GM21423 (cell line): ENCODE measurements around the gene HERC2.
"Not testable (repeated sequence)": the region's sequence is repeated elsewhere in the genome, so short reads cannot be mapped to it uniquely, and the experiment has no call there.

Source experiments
- ATAC-seq: cut with Tn5 transposase; IDR thresholded peaks from one replicate; pipeline ENCODE4 v1.9.1; 2021; ENCODE audit warnings: mild to moderate bottlenecking, moderate library complexity; ENCODE audit not compliant: unreplicated experiment

HERC2 gene

DNA sequence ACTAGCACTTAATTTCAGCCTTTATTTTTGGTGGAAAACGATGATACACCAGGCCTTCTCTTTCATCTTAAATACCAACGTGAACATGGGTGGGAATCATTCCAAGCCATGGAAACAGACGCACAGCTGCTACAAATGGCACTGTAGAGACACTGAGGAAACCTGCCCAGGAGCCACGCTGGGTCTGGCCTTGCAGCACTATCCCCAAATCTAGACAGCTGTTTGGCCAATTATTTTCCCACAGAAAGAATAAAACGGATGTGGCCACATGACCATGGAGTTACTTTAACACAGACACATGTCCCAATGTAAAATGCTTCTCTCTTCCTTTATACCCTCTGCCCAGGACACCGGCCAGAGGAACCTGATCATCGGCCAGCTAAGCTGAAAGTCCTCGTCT is 139.2 kb downstream of the HERC2 start:
- no peak for ATAC-seq

DNA sequence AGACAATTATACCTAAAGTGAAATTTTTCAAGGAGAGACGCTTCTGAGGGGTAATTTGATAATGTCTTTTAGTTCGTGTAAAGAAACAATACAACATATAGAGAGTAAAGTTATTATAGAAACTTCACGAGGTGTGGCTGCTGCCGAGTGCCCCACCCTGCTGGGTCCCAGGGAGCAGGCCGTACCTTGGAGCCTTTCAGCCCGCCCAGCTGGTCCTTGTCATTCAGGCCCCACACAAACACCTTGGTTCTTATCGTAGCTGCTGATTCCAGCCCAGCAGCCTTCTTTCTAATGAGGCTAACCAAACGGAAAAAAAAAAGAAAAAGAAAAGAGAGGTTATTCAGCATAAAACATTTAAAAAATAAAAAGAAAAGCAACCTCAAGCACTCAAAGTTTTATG is 139.8 kb downstream of the HERC2 start:
- ATAC-seq = no peak

DNA sequence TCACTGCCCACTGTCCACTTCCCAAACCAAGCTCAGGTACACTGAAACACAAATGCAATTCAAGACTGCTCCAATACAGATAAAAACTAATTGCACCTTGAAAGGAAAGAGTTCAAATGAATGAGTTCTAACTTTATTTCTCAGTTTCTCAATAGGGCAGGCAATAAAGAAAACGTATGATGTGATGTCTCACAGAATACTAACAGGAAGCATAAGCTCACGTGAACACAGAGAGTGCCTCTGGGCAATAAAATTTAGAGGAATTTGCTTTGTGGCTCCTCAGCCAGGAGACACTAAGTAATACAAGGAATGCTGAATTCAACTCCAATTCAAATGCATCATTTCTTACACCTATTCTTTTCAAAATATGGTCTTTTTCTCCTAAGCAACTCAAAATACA is 140.6 kb downstream of the HERC2 start:
- no peak for ATAC-seq

DNA sequence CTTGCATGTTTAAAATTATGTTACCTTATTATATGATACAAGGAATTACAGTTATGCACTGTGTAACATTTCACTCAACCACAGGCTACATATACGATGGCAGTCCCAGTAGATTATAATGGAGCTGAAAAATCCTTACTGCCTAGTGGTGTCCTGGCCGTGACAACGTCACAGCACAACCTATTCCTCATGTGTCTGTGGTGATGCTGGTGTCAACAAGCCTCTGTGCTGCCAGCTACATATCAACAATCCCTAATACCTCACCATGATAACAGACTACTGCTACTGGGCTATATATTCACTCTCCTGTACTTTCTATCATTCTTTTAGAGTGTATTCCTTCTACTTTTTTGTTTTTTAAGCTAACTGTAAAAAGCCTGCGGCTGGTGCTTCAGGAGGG is 142.7 kb downstream of the HERC2 start:
- ATAC-seq = no peak

DNA sequence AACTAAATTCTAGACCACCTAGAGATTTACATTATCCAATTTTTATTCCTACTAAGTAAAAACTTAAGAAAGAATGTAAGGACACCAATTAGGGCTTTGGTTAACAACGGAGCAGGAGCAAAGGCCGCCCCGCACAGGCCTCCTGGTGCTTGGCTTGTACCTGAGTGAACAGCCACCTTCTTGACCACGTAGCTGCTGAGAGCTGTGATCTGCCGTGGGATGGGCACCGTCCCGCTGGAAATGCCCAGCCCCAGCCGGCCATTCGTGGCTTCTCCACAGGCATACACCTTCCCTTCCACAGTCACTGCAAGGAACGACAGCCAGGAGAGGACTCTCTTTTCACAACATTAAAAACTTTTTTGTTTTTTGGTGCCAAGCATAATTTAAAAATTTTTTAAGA is 143.3 kb downstream of the HERC2 start:
- no peak for ATAC-seq

DNA sequence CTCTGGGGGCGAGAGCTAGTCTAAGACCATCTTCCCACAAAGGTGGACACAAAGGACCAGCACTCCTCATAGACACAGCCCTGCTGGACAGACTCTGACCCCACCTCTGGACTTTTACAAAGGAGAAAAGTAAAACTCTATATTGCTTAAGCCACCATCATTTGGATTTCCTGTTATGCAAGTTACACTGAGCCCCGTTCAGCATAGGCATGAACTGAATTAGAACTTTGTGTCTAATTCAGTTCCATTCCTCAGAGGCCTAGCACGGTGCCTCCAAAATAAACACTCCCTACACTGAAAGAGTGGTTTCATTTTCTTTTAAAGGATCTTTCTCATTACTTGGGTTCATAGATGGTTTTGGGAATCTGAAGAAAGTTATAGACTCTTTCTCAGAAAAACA is 143.7 kb downstream of the HERC2 start:
- ATAC-seq = no peak

DNA sequence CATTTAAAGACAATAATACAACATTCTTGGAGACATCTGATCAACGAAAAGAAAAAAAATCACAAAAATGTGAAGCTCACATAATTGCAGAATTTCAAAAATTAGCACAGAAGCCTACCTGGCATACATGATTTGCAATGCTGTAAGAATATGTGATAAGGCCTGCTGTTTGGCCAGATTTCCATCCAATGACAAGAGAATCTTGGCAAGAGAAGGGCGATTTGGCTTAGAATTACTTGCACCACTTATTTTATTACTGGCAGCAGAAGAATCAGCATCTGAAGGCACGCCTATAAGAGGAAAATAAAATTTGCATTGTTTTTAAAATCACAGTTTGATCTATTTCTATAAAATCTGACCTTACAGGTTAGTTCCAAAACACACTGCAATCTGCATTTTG is 152.6 kb downstream of the HERC2 start:
- no peak for ATAC-seq

DNA sequence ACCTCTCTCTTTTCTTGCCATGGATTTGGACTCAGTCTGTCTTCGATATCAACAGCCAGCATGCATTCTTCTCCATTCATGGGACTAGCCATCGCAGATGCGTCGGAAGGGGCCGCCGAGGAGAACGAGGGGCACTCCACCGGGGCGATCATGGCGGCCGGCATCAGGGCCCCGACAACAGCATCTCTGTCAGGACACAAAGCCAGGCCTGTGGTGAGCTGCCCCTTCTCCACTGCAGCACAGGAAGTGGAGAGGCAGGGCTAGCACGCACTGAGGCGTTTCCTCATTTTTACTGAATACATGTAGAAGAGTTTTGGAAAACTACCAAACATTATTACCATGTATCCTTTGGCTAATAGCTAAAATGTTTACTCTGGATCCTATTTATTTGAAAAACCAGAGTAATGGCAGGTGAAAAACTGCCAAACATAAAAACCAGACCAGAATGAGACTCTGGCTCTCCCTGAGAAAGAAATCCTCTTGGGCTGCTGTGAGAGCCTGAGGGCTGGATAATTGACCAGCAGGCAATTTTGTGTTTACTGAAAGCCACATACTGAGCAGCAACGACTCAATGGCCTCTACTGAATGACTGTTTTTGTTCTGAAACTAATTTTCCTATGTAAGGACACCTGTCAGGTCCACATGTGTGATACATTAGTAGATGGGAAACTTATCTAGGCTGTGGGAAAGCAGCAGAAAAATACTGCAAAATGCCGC is 153.4 kb downstream of the HERC2 start:
- not testable (repeated sequence) for ATAC-seq

DNA sequence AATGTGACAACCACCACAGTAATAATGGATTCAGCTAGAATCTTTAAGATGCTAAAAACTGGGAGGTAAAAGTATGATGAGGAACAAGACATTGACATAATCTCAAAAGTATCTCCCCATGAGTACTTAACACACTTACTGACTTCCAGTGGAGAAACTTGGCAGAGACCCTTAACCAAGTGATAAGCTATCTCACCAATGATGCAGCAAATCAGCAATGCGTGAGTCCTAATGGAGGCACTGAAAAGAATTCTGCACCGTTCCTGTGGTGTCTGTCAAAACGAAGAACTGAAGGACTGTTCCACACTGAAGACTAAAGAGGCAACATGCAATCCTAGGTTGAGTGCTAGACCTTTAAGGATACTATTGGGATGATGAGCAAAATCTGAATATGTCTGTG is 154.9 kb downstream of the HERC2 start:
- no peak for ATAC-seq

DNA sequence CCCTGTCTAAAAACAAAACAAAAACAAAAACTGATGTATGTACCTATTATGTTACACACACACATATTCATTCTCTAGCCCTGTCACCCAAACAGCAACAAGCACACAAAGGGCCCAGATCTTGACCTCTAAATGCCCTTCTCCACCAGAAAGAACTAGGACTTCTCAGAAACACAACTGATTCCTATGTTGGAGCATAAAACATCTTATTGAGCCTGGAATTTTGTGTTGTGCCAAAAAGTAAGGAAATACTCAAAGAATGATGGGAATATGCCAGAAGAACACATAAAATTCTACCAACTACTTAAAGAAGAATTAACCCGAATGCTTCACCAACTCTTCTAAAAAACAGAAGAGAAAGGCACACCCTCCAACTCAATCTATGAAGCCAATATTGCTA is 156.2 kb downstream of the HERC2 start:
- no peak for ATAC-seq

DNA sequence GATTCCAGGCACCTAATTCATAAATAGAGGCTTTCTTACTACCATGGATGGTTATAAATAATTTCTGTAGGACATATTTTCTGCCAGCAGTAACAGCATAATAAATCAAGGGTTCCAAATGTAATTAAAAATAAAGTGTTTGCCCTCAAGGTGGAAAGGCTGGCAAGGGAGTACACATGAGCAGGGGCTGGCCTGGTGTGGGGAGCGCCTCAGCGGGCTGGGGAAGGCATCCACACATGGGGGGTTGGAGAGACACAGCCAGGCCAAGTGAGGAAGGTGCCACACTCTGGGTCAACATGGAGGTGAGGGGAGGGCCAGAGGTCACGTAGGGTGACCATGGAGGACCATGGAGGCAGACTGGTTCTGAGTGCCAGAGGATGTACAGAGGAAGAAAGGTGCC is 157.1 kb downstream of the HERC2 start:
- no peak for ATAC-seq

DNA sequence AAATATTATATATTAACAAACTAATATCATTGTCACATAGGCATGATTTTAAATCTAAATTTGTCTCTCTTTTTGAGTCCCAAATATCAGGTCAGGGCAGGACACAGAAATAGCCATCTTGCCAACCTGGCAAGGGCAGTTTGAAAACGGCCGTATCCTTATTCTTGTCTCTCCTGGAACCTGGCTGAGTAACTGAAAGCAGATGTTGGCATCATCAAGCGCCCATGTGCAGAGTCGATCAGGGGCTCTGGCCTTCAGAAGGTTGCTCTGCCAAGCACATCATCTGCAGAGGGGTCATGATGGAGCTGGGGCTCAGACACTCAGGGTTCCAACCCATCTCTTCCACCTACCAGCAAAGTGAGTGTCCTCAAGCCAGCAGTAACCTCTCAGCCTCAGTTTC is 167.7 kb downstream of the HERC2 start:
- ATAC-seq = no peak

DNA sequence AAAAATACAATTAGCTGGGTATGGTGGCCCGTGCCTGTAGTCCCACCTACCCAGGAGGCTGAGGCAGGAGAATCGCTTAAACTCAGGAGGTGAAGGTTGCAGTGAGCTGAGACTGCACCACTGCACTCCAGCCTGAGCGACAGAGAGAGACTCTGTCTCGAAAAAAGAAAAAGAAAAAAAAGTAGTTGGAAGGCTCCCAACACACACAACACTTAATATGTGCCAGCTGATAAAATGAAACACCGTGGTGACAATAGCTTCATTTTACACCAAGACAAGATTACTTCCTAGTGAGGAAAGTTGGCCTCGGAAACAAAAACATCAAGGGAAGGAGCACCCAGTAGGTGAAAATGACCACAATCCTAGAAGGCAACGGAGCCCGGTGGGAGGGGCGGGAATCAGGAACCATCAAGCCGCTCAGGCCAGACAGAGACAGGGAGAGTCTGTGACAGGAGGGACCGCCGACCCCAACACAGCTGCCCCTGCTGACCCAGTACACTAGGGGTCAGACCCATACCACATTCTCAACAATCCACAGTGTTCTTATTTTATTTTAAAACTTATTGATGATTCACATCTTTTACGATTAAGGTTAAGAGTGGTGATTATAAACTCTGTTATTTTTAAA is 168.4 kb downstream of the HERC2 start:
- no peak for ATAC-seq

DNA sequence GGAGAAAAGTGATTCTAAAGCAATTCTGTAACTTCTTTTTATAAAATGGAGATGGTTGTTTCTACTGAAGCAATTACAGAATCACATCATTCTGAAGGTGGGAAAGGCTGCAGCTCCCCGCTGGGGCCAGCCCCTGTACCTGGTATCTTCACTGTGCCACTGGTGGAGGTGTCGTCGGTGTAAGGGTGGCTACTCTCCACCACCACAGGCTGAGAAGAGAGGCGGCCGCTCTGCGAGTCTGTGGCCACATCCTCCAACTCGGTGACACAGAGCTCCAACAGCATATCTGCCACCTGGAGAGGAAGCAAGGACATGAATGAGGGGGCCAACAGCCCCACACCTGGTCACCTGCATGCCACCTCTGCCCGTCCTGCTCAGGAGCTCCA is 169.4 kb downstream of the HERC2 start:
- not testable (repeated sequence) for ATAC-seq

DNA sequence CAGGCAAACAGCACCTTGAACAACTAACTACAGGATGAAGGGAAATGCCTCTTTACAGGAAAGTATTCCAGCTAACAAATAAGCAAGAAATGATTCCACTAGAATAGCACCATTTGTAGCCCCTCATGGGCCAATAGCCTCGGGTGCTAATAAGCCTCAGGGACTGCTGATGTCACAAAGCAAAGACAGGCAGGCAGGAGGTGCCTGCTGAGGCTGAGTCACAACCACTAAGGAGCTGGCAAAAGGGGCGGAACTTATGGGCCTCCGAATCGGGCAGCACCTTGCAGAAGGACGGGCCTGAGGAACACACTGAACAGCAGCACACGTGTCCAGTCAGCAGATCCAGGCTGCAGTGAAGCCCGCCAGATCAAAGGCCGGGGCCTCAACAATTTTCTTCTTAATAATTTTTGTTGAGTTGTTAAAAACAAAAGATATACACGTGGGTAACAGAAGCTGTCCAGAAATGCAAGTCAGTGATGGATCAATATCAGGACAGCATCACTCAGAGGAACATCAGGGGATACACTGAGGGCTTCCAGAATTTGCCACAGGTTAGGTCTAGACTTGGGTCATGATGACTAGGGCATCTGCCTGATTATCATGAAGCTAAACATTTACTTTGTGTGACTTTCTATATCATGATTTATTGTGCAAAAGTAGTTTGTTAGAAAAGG is 170.0 kb downstream of the HERC2 start:
- ATAC-seq = not testable (repeated sequence)

DNA sequence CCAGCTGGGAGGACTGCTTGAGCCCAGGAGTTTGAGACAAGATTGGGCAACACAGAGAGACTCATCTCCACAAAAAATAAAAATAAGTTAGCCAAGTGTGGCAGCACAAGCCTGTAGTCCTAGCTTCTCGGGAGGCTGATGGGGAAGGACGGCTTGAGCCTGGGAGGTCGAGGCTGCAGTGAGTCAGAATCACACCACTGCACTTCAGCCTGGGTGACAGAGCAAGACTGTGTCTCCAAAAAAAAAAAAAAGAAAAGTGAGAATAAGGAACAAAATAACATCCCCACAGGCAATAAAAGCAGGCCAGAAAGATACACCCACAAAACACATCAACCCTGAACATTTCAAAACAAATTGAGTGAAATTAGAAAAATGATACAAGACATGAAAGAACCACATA is 174.2 kb downstream of the HERC2 start:
- no peak for ATAC-seq

DNA sequence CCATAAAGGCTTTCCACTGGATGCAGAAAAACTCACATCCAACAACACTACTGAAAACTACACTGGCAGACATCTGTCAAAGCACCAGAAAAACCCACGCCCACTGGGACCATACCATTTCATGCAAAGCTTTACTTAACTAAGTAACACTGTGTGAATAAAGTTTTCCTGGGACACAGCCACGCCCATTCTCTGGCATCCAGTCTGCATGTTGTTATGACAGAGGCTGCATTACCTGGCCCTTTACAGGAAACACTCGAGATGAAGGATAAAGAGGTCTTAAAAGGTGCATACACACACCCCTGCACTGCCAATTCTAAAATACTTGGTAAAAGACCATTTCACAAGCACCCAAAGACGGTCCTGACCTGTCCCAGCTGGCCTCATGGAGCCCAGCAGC is 176.6 kb downstream of the HERC2 start:
- ATAC-seq = not testable (repeated sequence)

DNA sequence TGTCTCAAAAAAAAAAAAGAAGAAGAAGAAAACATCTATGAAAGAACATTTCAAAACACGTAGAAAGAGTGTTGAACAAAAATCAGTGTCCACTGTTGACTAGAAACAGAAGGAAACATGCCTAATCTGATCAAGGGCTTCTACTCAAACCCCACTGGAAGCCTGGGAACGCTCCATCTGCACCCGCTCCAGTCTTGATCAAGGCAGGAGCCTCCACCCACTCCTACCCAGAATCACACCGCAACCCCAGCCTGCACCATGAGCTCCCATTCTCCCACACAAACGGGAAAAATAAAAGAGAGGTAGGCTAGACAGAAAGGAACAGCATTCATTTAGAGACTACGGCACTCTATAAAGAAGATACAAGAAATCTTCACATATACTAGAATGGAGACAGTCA is 181.9 kb downstream of the HERC2 start:
- no peak for ATAC-seq

DNA sequence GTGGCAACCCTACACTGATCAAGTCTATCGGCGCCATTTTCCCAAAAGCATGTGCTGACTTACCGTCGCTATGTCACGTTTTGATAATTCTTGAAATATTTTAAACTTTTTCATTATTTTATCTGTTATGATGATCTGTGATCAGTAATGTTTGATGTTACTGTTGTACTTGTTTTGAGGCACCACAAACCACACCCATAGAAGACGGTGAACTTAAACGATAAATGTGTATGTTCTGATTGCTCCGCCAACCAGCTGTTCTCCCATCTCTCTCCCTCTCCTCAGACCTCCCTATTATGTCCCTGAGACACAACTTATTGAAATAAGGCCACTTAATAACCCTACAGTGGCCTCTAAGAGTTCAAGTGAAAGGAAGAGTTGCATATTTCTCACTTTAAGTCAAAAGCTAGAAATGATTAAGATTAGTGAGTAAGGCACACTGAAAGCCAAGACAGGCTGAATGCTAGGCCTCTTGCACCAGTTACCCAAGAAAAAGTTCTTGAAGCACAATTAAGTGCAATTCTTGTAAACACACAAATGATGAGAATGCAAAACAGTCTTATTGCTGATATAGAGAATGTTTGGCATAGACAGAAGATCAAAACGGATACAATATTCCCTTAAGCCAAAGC is 184.5 kb downstream of the HERC2 start:
- ATAC-seq = not testable (repeated sequence)

DNA sequence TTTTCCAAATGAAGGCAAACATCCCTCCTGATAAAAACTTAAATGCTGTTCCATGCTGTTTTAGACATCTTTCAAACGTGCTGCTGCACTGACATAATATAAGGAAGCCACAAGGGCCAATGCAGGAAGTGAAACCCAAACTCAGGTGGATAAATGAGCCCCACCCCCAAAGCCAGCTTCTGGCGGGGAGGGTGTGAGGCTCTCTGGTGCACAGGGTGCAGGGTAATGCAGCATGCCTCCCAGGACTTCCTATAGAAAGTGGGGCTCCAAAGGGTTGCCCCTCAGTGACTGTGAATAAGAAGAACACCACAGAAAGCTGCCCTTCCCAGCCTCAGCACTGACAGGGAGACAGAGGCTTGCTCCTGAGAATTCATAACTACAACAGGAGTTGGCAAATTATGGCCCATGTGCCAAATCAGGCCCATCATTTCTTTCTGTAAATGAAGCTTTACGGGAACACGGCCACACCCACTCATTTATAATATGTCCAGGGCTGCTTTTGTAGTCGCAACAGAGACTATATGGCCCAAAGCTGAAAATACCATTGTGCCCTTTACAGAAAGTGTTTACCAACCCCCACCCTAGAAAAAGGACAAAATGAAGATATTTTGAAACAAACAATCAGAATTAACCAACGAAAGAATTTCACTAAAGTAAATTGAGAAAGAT is 185.6 kb downstream of the HERC2 start:
- ATAC-seq = peak; percentile 95

DNA sequence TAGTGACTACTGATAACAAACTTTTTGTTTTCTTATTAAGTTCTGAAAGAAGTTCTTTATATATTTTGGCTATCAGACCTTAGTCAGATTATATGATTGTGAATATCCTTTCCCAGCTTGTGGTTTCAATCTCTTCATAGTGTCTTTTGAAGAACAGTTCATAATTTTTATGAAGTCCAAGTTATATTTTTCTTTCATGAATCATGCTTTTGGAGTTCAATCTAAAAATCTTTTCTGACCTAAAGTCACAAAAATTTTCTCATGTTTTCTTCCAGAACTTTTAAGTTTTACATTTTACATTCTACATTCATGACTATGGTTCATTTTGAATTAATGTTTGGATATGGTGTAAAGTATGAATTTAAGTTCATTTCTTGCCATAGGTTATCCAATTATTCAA is 188.7 kb downstream of the HERC2 start:
- ATAC-seq = no peak
